GM19193 (cell line): ENCODE measurements around the gene INTU.

Experiments
- POLR2A ChIP-seq: IDR thresholded peaks from 4 replicates; pipeline ENCODE4 v1.6.1; 2011; ENCODE audit not compliant: insufficient read depth, insufficient read length; ENCODE audit errors: extremely low read depth

Gene INTU

GRCh38 chr4:127698789-127699200 is 66.0 kb downstream of the INTU start:
- TF ChIP-seq POLR2A, result no peak

- no peak for TF ChIP-seq POLR2A
Measured at GRCh38 chr4:127708985-127709384, 76.2 kb downstream of the INTU start.

- TF ChIP-seq POLR2A, result no peak
Measured at GRCh38 chr4:127709456-127709855, 76.7 kb downstream of the INTU start.

GRCh38 chr4:127730142-127730913 is 97.6 kb downstream of the INTU start, which contains the start of gene SLC25A31:
TSS of gene SLC25A31 (plus strand) at chr4:127730400. CDS start at chr4:127730546, 146 bp downstream.
- TF ChIP-seq POLR2A, result no peak

GRCh38 chr4:127731406-127731805 is 98.6 kb downstream of the INTU start:
- TF ChIP-seq POLR2A, result no peak

GRCh38 chr4:127732623-127733328 is 100.0 kb downstream of the INTU start:
- no peak for TF ChIP-seq POLR2A

- no peak for TF ChIP-seq POLR2A
Measured at GRCh38 chr4:127734976-127735375, 102.2 kb downstream of the INTU start.

GRCh38 chr4:127737295-127737694 is 104.5 kb downstream of the INTU start:
- no peak for TF ChIP-seq POLR2A

GRCh38 chr4:127741247-127741646 is 108.5 kb downstream of the INTU start:
- no peak for TF ChIP-seq POLR2A

GRCh38 chr4:127747883-127748282 is 115.1 kb downstream of the INTU start:
- TF ChIP-seq POLR2A, result no peak

GRCh38 chr4:127748957-127749356 is 116.2 kb downstream of the INTU start:
- TF ChIP-seq POLR2A, result no peak

- TF ChIP-seq POLR2A, result no peak
Measured at GRCh38 chr4:127756906-127757305, 124.1 kb downstream of the INTU start.

- TF ChIP-seq POLR2A, result no peak
Measured at GRCh38 chr4:127759228-127759820, 126.6 kb downstream of the INTU start.

GRCh38 chr4:127759893-127760292 is 127.1 kb downstream of the INTU start:
- TF ChIP-seq POLR2A, result no peak

GRCh38 chr4:127771535-127772275 is 138.9 kb downstream of the INTU start:
- TF ChIP-seq POLR2A, result no peak
